RWPE1 (cell line): ENCODE data around the gene ATF1.

Experiments
- CTCF ChIA-PET: fragments of 350-600 bp; sonication (Branson Sonifier 250); formaldehyde crosslinking; extraction: SDS; loops from one replicate; lab custom pipeline; 2021; lab: Yijun Ruan, JAX
- POLR2A ChIA-PET: fragments of 400-600 bp; formaldehyde crosslinking; extraction: SDS; loops from one replicate; lab custom pipeline; 2020; ENCODE audit warnings: antibody characterized with exemption; ENCODE audit not compliant: low non-redundant PET; lab: Yijun Ruan, JAX
- DNase-seq: peaks from one replicate; pipeline ENCODE4 v3.0.0; 2012; ENCODE audit warnings: low spot score
- H3K27ac ChIP-seq: fragments of 450-650 bp; 2 replicates; pipeline ENCODE4 v1.5.1; 2017
- TF ChIP-seq, protein P1 (sequence below): fragments of 450-650 bp; conservative IDR thresholded peaks from 2 replicates; pipeline ENCODE4 v1.5.1; 2017; ENCODE audit warnings: low read depth, mild to moderate bottlenecking

The ATF1 gene

DNA sequence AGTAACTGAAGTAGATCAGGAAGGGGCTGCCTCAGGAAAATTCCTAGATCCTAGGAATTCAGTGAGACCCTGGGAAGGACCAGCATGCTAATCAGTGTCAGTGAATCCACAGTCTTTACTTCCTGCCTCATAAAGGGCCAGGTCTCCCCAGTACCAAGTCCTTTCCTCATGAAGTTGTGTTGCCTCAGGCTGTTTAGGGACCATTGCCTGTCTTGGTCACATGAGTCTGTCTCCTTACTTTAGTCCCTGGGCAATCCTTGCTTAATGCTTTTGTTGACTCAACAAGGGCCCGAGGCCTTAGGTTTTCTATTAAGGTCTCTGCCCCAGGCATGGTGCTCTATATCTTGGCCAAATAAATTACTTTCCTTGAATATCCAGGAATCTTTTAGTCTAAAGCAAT, 16.1 kb upstream of the ATF1 start:
- ChIA-PET POLR2A (no interaction called here), CTCF (no interaction called here)

DNA sequence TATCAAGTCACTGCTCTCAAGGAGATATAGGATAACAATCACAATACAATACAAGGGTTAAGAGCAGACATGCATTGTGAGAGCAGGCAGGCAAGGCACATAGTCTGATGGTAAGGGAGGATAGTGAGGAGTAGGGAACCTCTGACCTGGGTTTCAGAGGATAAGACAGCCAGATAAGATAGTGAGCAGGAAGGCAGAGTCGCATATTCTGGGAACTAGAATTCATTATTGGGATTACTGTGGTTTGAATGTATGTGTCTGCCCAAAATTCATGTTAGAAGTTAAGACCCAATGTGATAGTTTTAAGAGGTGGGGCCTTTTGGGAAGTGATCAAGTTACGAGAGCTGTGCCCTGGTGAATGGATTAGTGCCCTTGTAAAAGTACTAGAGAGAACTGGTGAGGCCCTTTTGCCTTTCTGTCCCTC, 14.4 kb upstream of the ATF1 start:
- TF ChIP-seq, protein P1, sequence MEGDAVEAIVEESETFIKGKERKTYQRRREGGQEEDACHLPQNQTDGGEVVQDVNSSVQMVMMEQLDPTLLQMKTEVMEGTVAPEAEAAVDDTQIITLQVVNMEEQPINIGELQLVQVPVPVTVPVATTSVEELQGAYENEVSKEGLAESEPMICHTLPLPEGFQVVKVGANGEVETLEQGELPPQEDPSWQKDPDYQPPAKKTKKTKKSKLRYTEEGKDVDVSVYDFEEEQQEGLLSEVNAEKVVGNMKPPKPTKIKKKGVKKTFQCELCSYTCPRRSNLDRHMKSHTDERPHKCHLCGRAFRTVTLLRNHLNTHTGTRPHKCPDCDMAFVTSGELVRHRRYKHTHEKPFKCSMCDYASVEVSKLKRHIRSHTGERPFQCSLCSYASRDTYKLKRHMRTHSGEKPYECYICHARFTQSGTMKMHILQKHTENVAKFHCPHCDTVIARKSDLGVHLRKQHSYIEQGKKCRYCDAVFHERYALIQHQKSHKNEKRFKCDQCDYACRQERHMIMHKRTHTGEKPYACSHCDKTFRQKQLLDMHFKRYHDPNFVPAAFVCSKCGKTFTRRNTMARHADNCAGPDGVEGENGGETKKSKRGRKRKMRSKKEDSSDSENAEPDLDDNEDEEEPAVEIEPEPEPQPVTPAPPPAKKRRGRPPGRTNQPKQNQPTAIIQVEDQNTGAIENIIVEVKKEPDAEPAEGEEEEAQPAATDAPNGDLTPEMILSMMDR = no peak
- CTCF ChIA-PET = no interaction called here
- H3K27ac ChIP-seq = no peak overlapping the region
- POLR2A ChIA-PET = no interaction called here
- DNase-seq = no peak

More for the DNA sequence above, 16.1 kb upstream of the ATF1 start:
- no peak overlapping the region for H3K27ac ChIP-seq
- TF ChIP-seq, protein P1 = no peak
- DNase-seq = no peak

DNA sequence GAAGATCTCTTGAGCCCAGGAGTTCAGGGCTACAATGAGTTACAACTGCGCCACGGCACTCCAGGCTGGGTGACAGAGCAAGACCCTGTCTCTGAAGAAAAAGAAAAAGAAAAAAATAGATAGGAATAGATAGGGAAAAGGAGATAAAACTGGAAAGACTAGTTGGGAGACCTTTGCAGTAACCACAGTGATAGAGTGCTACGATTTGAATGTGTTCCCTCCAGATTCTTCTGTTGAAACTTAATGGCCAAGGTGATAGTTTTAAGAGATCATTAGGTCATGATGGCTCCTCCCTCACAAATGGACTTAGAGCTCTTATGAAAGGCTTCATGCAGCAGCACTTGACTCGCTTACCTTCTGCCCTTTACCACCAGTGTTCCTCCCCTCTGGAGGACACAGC, 13.5 kb upstream of the ATF1 start:
- no peak overlapping the region for H3K27ac ChIP-seq
- TF ChIP-seq, protein P1 = no peak
- POLR2A ChIA-PET = no interaction called here
- DNase-seq = no peak
- CTCF ChIA-PET = interaction anchor here (0.6 kb wide), 1 partner anchor 22 kb away, joined by 3 read pairs; no protein-coding TSS in a partner anchor

DNA sequence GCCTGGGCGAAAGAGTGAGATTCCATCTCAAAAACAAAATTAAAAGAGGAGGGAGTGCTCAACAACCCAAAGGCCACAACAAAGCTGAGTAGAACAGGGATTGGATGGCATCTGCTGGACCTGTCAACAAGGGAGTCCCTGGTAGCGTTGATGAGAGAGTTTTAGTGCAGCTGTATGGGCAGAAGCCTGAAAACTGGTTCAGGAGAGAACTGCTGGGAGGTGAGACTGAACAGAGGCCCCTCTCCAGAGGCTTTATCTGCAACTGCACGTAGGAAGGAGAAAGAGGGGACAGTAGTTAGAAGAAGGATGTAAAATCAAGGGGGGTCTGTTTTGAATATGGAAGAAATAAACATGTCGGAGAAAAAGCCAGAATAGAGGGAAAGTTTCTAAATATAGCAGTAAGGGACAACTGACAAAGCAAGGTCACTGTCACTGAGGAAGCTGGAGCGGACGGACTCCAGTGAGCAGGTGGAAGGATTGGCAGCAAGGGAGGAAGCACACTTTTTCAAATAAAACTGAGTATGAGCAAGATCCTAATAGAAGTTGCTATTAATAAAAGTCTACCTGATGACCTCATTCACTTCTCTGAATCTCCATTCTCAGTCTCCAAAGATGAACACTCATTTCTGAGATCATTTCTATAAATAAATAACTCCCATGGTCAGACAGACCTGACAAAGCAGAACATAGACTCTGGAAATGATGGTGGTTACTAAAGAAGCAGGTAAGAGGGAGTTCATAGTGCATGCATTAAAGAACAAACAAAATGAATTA, 11.8 kb upstream of the ATF1 start:
- CTCF ChIA-PET = no interaction called here
- POLR2A ChIA-PET = no interaction called here
- TF ChIP-seq, protein P1 = no peak
- 0 out of 2 replicates have a peak overlapping the region, but pooled peaks have one; percentile 4 for H3K27ac ChIP-seq
- DNase-seq = peak; percentile 18

DNA sequence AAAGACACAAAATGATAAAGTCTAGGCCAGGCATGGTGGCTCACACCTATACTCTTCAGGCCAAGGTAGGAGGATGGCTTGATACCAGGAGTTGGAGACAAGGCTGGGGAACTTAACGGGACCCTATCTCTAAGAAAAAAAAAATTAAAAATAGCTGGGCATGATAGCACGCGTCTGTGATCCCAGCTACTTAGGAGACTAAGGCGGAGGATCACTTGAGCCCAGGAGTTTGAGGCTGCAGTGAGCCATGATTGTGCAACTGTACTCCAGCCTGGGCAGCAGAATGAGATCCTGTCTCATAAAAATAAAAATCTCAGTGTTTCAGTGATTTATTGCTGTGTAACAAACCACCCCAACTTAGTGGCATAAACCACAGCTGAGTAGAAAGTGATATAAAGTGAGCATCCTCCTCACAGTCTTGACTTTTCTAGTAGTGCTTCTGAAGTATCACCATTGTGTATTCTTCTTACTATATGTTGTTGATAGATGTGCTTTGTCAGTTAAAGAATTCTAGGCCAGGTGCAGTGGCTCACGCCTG, 10.6 kb upstream of the ATF1 start:
- ChIA-PET CTCF (no interaction called here), POLR2A (no interaction called here)
- peak overlapping the region; percentile 38 for H3K27ac ChIP-seq
- no peak for DNase-seq
- TF ChIP-seq, protein P1 = no peak

DNA sequence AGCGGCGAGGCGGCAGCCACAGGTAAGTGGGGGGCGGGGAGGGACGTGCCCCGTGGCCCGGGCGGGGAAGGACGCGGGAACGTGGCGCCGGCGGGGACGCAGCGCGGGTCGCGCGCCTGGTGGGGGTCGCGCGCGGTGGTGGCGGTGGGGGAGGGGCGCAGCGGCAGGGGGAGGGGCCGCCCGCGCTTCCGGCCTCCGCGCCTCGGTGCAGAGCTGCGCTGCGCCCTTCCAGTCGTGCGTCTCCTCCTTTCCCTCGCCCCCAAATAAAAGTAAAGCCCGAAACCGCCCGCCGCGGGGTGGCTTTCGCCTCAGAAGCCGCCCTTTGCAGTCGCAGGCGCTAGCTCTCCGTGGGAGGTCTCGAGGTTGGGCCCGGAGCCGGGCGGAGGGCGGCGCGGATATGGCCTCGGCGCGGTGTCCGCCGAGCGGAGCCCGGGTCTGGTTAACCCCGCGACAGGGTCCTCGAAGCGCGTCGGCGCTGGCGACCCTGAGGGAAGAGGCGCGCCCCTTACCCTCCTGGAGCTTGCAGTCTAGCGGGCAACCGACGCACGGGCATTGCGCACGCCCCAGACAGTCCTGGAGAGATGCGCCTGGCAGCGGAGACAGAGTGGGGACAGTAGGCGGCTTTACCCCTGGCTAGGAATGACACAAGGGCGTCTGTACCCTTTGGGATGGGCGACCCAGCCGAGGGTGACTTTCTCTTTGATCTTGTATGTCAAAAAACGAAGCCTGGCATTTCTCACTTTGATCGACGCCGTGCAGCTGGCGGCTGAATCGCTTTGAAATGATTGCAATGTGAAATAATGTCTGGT, 589 bp downstream of the ATF1 start:
- ChIA-PET CTCF (interaction anchor here (0.6 to 1.4 kb wide), 5 partner anchors 9 to 479 kb away, joined by 3 to 6 read pairs (median 3); no protein-coding TSS in a partner anchor), POLR2A (interaction anchor here (0.6 to 1.3 kb wide), 4 partner anchors 22 to 318 kb away, joined by 3 to 5 read pairs (median 4); no protein-coding TSS in a partner anchor)
- H3K27ac ChIP-seq = peak overlapping the region; percentile 95
- peak; percentile 25 for DNase-seq
- TF ChIP-seq, protein P1 = no peak
